Keratinocyte (primary cell): ENCODE data around the gene INPP5A.

Experiments
- CTCF ChIP-seq, 3 experiments: IDR thresholded peaks in 1 of 3; conservative IDR thresholded peaks in 1 of 3; optimal IDR thresholded peaks in 1 of 3; 2 replicates in 2 of 3; 3 replicates in 1 of 3; pipeline versions ENCODE3 to v1.5.1; 2011; ENCODE audit warnings: low read length in 3 of 3, mild to moderate bottlenecking in 3 of 3, moderate library complexity in 2 of 3, control low read depth in 1 of 3, inconsistent platforms in 1 of 3; ENCODE audit not compliant: insufficient read depth in 2 of 3; ENCODE audit errors: extremely low read depth in 1 of 3
- EZH2 ChIP-seq: IDR thresholded peaks from one replicate; pipeline ENCODE4 v1.6.1; 2012; ENCODE audit warnings: inconsistent platforms, mild to moderate bottlenecking, low read length, moderate library complexity

- no peak for TF ChIP-seq CTCF (optimal IDR thresholded peaks at IDR 0.05 in 1 of 3, IDR thresholded peaks at IDR 0.05 in 1 of 3, conservative IDR thresholded peaks at IDR 0.05 in 1 of 3; ENCODE audit: extremely low read depth in 1 of 3, insufficient read depth in 2 of 3, low read length in 3 of 3)
- no peak for TF ChIP-seq EZH2
Measured at GRCh38 chr10:132546567-132547420, 9.2 kb downstream of the INPP5A start.
